GM12878 (cell line): ENCODE results near the gene DERL3. TPM values are rescaled to one million over a fixed set of nuclear protein-coding genes. Genes with fewer than 3 reads are reported as not detected.

Source experiments
- ATAC-seq: fragments of 200-7000 bp; cut with Tn5 transposase; 3 replicates; pipeline ENCODE4 v1.9.1; 2020; ENCODE audit warnings: mild to moderate bottlenecking, moderate library complexity
- BruUV-seq: library from RNA; stranded (reverse); fragments of 400-500 nt; replicated peaks from 2 replicates; lab custom pipeline; 2021; lab: Mats Ljungman, UMichigan
- CTCF ChIA-PET: fragments of 300-600 bp; sonication (Branson Sonifier 250); formaldehyde crosslinking; extraction: SDS; loops from one replicate; lab custom pipeline; 2021; ENCODE audit warnings: inconsistent platforms; lab: Yijun Ruan, JAX
- POLR2A ChIA-PET: fragments of 350-600 bp; formaldehyde crosslinking; extraction: SDS; loops from one replicate; lab custom pipeline; 2021; ENCODE audit warnings: inconsistent platforms; lab: Charles Lee
- RAD21 ChIA-PET: fragments of 300-600 bp; sonication (Branson Sonifier 250); formaldehyde crosslinking; loops from one replicate; lab custom pipeline; 2023; ENCODE audit warnings: antibody characterized with exemption; ENCODE audit not compliant: unreplicated experiment; lab: Charles Lee
- SMC1A ChIA-PET: fragments of 300-600 bp; sonication (Branson Sonifier 250); formaldehyde crosslinking; loops from one replicate; lab custom pipeline; 2023; ENCODE audit not compliant: unreplicated experiment, uncharacterized antibody; lab: Charles Lee
- DNase-seq: peaks from one replicate; pipeline ENCODE4 v3.0.0-alpha.2; 2011; ENCODE audit warnings: low read depth, low spot score
- FAIRE-seq: peaks from 3 replicates; lab custom pipeline; 2011; peaks lifted over from hg19 to GRCh38; lab: Jason Lieb, UNC
- H2AFZ ChIP-seq: 2 replicates; pipeline ENCODE4 v1.6.0; 2011; ENCODE audit warnings: low read depth, low read length, control low read depth; ENCODE audit not compliant: control insufficient read depth
- H3K27ac ChIP-seq: 2 replicates; pipeline ENCODE4 v1.5.1; 2011; ENCODE audit warnings: control low read depth; ENCODE audit not compliant: control insufficient read depth, insufficient read depth
- H3K27me3 ChIP-seq, 2 experiments: replicated peaks in 1 of 2; 2 replicates each; pipeline versions ENCODE4 v1.6.0 to v1.6.1; 2011; ENCODE audit warnings: low read length in 1 of 2; ENCODE audit not compliant: control insufficient read depth in 2 of 2, insufficient read depth in 2 of 2
- H3K36me3 ChIP-seq, 2 experiments: 2 replicates each; pipeline ENCODE4 v1.5.1; 2011; ENCODE audit warnings: low read length in 1 of 2; ENCODE audit not compliant: control insufficient read depth in 2 of 2, insufficient read depth in 2 of 2
- H3K4me1 ChIP-seq: 2 replicates; pipeline ENCODE4 v1.6.1; 2011; ENCODE audit warnings: mild to moderate bottlenecking, low read length, moderate library complexity, mixed read lengths; ENCODE audit not compliant: control insufficient read depth, insufficient read depth
- H3K4me2 ChIP-seq: 2 replicates; pipeline ENCODE4 v1.6.0; 2011; ENCODE audit warnings: control low read depth; ENCODE audit not compliant: control insufficient read depth, insufficient read depth
- H3K4me3 ChIP-seq: fragments of 200-600 bp; sonication (generic); 2 replicates; pipeline ENCODE4 v1.5.1; 2016
- H3K79me2 ChIP-seq: 2 replicates; pipeline ENCODE4 v1.6.0; 2011; ENCODE audit warnings: low read length; ENCODE audit not compliant: control insufficient read depth, insufficient read depth
- H3K9ac ChIP-seq: 2 replicates; pipeline ENCODE4 v1.8.0; 2011; ENCODE audit warnings: low read length, control low read depth, mixed read lengths; ENCODE audit not compliant: control insufficient read depth, insufficient read depth
- H3K9me3 ChIP-seq: replicated peaks from 3 replicates; pipeline ENCODE4 v1.5.1; 2011; ENCODE audit warnings: mild to moderate bottlenecking, low read length; ENCODE audit not compliant: control insufficient read depth, insufficient read depth
- H4K20me1 ChIP-seq: 2 replicates; pipeline ENCODE4 v1.6.0; 2011; ENCODE audit not compliant: control insufficient read depth, insufficient read depth
- E2F8 ChIP-seq: fragments of 450-650 bp; IDR thresholded peaks from 2 replicates; pipeline ENCODE4 v1.6.1; 2018; ENCODE audit warnings: mild to moderate bottlenecking, low read depth, moderate library complexity; ENCODE audit not compliant: partially characterized antibody
- POLR2A ChIP-seq: IDR thresholded peaks from 2 replicates; pipeline ENCODE4 v1.6.1; 2011; ENCODE audit warnings: low read depth, mild to moderate bottlenecking, low read length
- SIN3A ChIP-seq: IDR thresholded peaks from 2 replicates; pipeline ENCODE4 v1.6.1; 2012; ENCODE audit warnings: low read depth, low read length, improper control_type of control experiment
- SREBF2 ChIP-seq: IDR thresholded peaks from 2 replicates; pipeline ENCODE4 v1.6.1; 2012; ENCODE audit warnings: mild to moderate bottlenecking, low read length
- WRNIP1 ChIP-seq: IDR thresholded peaks from 2 replicates; pipeline ENCODE4 v1.6.1; 2011; ENCODE audit warnings: low read depth, low read length, improper control_type of control experiment, borderline replicate concordance
- YY1 ChIP-seq: IDR thresholded peaks from 2 replicates; pipeline ENCODE4 v1.6.1; 2011; ENCODE audit warnings: low read depth, mild to moderate bottlenecking, low read length
- WGBS: methylation state at CpG from one replicate; pipeline ENCODE4 v1.1.6; 2016; ENCODE audit warnings: low lambda C conversion rate; ENCODE audit not compliant: insufficient replicate concordance, insufficient coverage; ENCODE audit errors: missing lambda C conversion rate; 5-methylcytosine and 5-hydroxymethylcytosine counted together
- in situ Hi-C: fragments of 300-500 bp; cut with MboI; formaldehyde crosslinking; loops from 9 replicates; pipeline ENCODE4 v1.14.3; 2018; ENCODE audit warnings: mixed read lengths
- intact Hi-C: fragments of 100-400 bp; cut with micrococcal nuclease; formaldehyde crosslinking; loops from one replicate; pipeline ENCODE4 v1.14.2; 2022; ENCODE audit not compliant: unreplicated experiment
- polyA plus RNA-seq, 11 experiments: library from polyadenylated mRNA; depleted of rRNA in 4 of 11; unstranded in 6 of 11; stranded (reverse) in 5 of 11; fragments of >200 nt; fragmentation: Nextera tagmentation in 4 of 11; fragmentation: Illumina TruSeq in 1 of 11; extraction: Ambion mirVana in 4 of 11; extraction: Trizol in 1 of 11; gene quantifications; 1 replicate in 1 of 11; 2 replicates in 10 of 11; pipeline versions ENCODE4 v1.2.1 to v1.2.3, GENCODE V29; 2011 to 2016; ENCODE audit warnings: inconsistent platforms in 2 of 11, missing spikeins in 2 of 11, low read depth in 1 of 11
- total RNA-seq, 4 experiments: library from RNA; depleted of rRNA in 3 of 4; stranded (reverse); fragments of >200 nt in 3 of 4; fragmentation: Illumina TruSeq in 1 of 4; extraction: Trizol in 1 of 4; gene quantifications; 2 replicates each; pipeline versions ENCODE4 v1.2.1 to v1.2.3, GENCODE V29; 2013 to 2021

The DERL3 gene
- total and polyA plus RNA-seq, 10 of the 15 experiments (the other 5 are each of a cell fraction or from before 2014, with no cell fraction given), result 4.1 to 52.4 (median 14.1) TPM

DNA sequence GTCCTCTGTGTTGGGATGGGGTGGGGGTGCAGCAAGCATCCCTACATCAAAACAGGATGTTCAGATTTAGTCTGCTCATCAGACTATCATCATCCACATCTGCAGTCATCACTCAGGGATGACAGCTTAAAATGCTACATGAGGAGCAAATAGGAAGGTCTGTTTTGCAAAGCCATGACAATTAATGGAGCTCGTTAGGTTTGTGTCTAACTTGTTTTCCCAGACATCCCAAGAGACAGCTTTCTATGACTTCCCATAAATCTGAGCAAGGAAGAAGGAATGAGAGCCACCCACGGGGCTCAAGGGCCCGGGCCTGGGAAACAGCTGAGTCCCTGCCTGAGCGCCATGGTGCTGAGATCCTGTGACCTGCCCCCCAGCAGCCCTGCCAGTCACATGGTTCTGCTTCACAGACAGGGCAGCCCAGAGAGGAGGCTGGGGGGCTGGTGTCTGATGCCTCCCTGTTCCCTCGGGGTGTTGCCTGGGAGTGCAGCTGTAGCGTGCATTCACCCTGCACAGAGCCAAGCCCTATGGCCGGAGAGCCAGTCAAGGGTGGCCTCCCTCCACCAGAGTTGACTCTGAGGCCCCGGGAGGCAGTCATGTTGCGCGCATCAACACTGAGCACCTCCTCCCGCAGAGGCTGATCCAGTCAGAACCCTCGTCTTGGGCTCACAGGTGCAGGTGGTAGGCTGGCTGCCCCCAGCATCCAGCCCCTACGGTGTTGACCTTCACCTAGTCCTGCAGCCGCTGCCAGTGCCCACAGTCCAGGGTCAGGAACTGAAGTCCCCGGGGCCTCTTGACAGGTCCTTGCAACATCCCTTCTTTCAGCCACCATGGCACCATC is 12.1 kb downstream of the DERL3 start:
- DNase-seq (no peak), ATAC-seq (no peak), FAIRE-seq (peak; percentile 52)
- H3K27ac ChIP-seq, result no peak overlapping the region
- H3K4me3 ChIP-seq, result no peak overlapping the region
- peaks cover 45 to 59% of the 10 kb centered on the region in 2 experiments for H3K36me3 ChIP-seq
- no peak overlapping the region for H3K9ac ChIP-seq
- BruUV-seq, result no TSS peak
- in situ Hi-C loops (no loop called here), intact Hi-C loops (no loop called here)
- no peaks in the 10 kb centered on the region for H3K9me3 ChIP-seq
- H3K79me2 ChIP-seq, result peaks cover 2% of the 10 kb centered on the region
- POLR2A ChIA-PET, result no interaction called here
- H2AFZ ChIP-seq, result no peak overlapping the region
- H3K27me3 ChIP-seq, result no peaks in the 10 kb centered on the region
- peak; percentile 18; the same call in 1 of the 2 replicates for TF ChIP-seq POLR2A
- TF ChIP-seq SIN3A, result no peak
- CTCF ChIA-PET, result interaction anchor here (1.3 to 2.0 kb wide), 2 partner anchors 11 to 51 kb away, joined by 3 to 4 read pairs; no protein-coding TSS in a partner anchor
- RAD21 ChIA-PET, result no interaction called here
- no peak overlapping the region for H3K4me2 ChIP-seq
- H3K4me1 ChIP-seq, result peaks cover 3% of the 10 kb centered on the region
- peaks cover 2% of the 10 kb centered on the region; the same call in 1 of the 2 replicates for H4K20me1 ChIP-seq
- SMC1A ChIA-PET, result interaction anchor here (0.7 kb wide), 1 partner anchor 58 kb away, joined by 3 read pairs; no protein-coding TSS in a partner anchor
- 88% methylated on average over 15 of the region's 15 CpGs for WGBS

DNA sequence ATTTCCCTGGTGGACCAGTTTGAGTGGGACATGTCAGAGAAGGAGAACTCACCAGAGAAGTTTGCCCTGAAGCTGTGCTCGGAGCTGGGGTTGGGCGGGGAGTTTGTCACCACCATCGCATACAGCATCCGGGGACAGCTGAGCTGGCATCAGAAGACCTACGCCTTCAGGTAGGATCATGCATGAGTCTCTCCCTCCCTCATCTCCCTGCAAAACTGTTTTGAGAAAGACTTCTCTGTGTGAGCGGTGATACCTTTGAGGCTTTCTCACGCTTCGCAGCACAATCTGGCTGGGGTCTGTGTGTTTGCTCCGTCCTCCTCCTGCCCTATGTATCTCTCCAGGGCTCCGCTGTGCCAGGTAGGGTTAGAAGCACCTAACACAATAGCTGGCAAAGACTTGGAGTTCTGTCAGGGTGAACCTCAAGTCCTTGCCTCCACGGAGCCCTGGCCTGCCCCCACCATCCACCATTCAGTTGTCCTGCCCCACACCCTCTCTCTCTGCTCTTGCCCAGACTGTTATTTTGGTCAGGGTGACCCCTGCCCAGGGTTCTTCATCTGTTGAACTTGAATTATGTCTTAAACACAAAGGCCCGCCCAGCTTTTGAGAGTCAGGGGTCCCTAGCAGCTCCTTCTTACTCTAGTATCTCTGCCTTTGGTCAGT is 13.4 kb downstream of the DERL3 start:
- Histone ChIP-seq H2AFZ (no peak overlapping the region), H3K4me2 (no peak overlapping the region), H3K4me3 (no peak overlapping the region), H3K9me3 (no peaks in the 10 kb centered on the region), H3K79me2 (no peaks in the 10 kb centered on the region; the same call in none of the 2 replicates), H3K9ac (no peak overlapping the region), H3K36me3 (peaks cover 41 to 61% of the 10 kb centered on the region in 2 experiments), H3K27me3 (no peaks in the 10 kb centered on the region), H4K20me1 (no peaks in the 10 kb centered on the region; the same call in 1 of the 2 replicates), H3K27ac (peak overlapping the region; percentile 68), H3K4me1 (peaks cover 3% of the 10 kb centered on the region)
- intact Hi-C loops, result no loop called here
- in situ Hi-C loops, result no loop called here
- ChIA-PET SMC1A (interaction anchor here (1.1 kb wide), 2 partner anchors 22 to 25 kb away, joined by 3 read pairs; no protein-coding TSS in a partner anchor), RAD21 (no interaction called here), POLR2A (interaction anchor here (1.8 kb wide), 1 partner anchor 19 kb away, joined by 4 read pairs; no protein-coding TSS in a partner anchor), CTCF (interaction anchor here (1.3 to 2.0 kb wide), 2 partner anchors 10 to 50 kb away, joined by 3 to 4 read pairs; no protein-coding TSS in a partner anchor)
- 96% methylated on average over 12 of the region's 12 CpGs for WGBS
- no peak for FAIRE-seq
- no TSS peak for BruUV-seq
- ATAC-seq, result no peak
- TF ChIP-seq YY1, result no peak
- TF ChIP-seq SREBF2, result no peak
- no peak for TF ChIP-seq E2F8
- no peak for TF ChIP-seq WRNIP1
- no peak for DNase-seq
